HG02610 (cell line): ENCODE results near the gene USP9Y.

ENCODE experiments used
- ATAC-seq: cut with Tn5 transposase; IDR thresholded peaks from one replicate; pipeline ENCODE4 v1.9.1; 2021; ENCODE audit warnings: mild to moderate bottlenecking, moderate library complexity; ENCODE audit not compliant: unreplicated experiment

Gene USP9Y

GRCh38 chrY:12752856-12753255, 51.8 kb downstream of the USP9Y start:
- no peak for ATAC-seq

GRCh38 chrY:12756021-12756420, 55.0 kb downstream of the USP9Y start:
- ATAC-seq: no peak

- no peak for ATAC-seq
These were observed 64.9 kb downstream of the USP9Y start for GRCh38 chrY:12765976-12766375.

- no peak for ATAC-seq
These were observed 83.5 kb downstream of the USP9Y start for GRCh38 chrY:12784521-12784920.

- ATAC-seq: peak; percentile 79
These were observed 93.0 kb downstream of the USP9Y start for GRCh38 chrY:12793999-12794398.

GRCh38 chrY:12808046-12808445, 107.0 kb downstream of the USP9Y start:
- no peak for ATAC-seq

GRCh38 chrY:12809034-12809433, 108.0 kb downstream of the USP9Y start:
- ATAC-seq: no peak

- ATAC-seq: no peak
These were observed 122.4 kb downstream of the USP9Y start for GRCh38 chrY:12823408-12823807.

- ATAC-seq: no peak
These were observed 125.8 kb downstream of the USP9Y start for GRCh38 chrY:12826791-12827190.

- ATAC-seq: no peak
These were observed 132.3 kb downstream of the USP9Y start for GRCh38 chrY:12833284-12833683.

GRCh38 chrY:12837550-12837949, 136.5 kb downstream of the USP9Y start:
- no peak for ATAC-seq

GRCh38 chrY:12841368-12841767, 140.3 kb downstream of the USP9Y start:
- ATAC-seq: no peak

GRCh38 chrY:12846793-12847192, 145.8 kb downstream of the USP9Y start:
- no peak for ATAC-seq

GRCh38 chrY:12855791-12856275, 154.8 kb downstream of the USP9Y start:
- ATAC-seq: no peak

GRCh38 chrY:12867960-12868359, 166.9 kb downstream of the USP9Y start:
- no peak for ATAC-seq

GRCh38 chrY:12896973-12897372, 195.9 kb downstream of the USP9Y start:
- no peak for ATAC-seq

GRCh38 chrY:12898604-12899003, 197.6 kb downstream of the USP9Y start:
- ATAC-seq: no peak

- peak; percentile 86 for ATAC-seq
These were observed 203.8 kb downstream of the USP9Y start, which contains the start of gene DDX3Y for GRCh38 chrY:12904618-12905516. TSS of gene DDX3Y (plus strand) at chrY:12904868. CDS start at chrY:12904937, 69 bp downstream.

- ATAC-seq: peak; percentile 48
These were observed 204.5 kb downstream of the USP9Y start for GRCh38 chrY:12905517-12905872.

GRCh38 chrY:12905895-12906294, 204.9 kb downstream of the USP9Y start:
- ATAC-seq: no peak
